H1 (cell line): ENCODE results near the gene CTXN1. TPM values are rescaled to one million over a fixed set of nuclear protein-coding genes. Genes with fewer than 3 reads are reported as not detected.

Source experiments
- CTCF ChIA-PET: fragments of 300-600 bp; sonication (Branson Sonifier 250); formaldehyde crosslinking; loops from one replicate; lab custom pipeline; 2021; ENCODE audit not compliant: partially characterized antibody; lab: Charles Lee
- POLR2A ChIA-PET: fragments of 300-600 bp; sonication (Branson Sonifier 250); formaldehyde crosslinking; loops from one replicate; lab custom pipeline; 2021; ENCODE audit warnings: inconsistent platforms; ENCODE audit not compliant: partially characterized antibody; lab: Charles Lee
- DNase-seq, 2 experiments: peaks; one replicate each; pipeline versions ENCODE4 v3.0.0 to v3.0.0-alpha.2; 2010 to 2022; ENCODE audit warnings: low spot score in 2 of 2, low read depth in 1 of 2, mixed read lengths in 1 of 2
- FAIRE-seq: peaks from 2 replicates; lab custom pipeline; 2011; peaks lifted over from hg19 to GRCh38; lab: Jason Lieb, UNC
- H2AFZ ChIP-seq: 2 replicates; pipeline ENCODE4 v1.8.1; 2012; ENCODE audit warnings: low read length, inconsistent platforms
- H2AK5ac ChIP-seq: 2 replicates; pipeline ENCODE4 v1.6.1; 2013; ENCODE audit warnings: low read depth, low read length
- H2BK120ac ChIP-seq: replicated peaks from 2 replicates; pipeline ENCODE3; 2013; ENCODE audit warnings: low read depth, low read length, inconsistent platforms
- H2BK12ac ChIP-seq: 2 replicates; pipeline ENCODE4 v1.6.1; 2013; ENCODE audit warnings: low read depth, low read length
- H2BK15ac ChIP-seq: 2 replicates; pipeline ENCODE4 v1.6.1; 2013; ENCODE audit warnings: low read length
- H2BK20ac ChIP-seq: 2 replicates; pipeline ENCODE4 v1.6.1; 2013; ENCODE audit warnings: low read length
- H2BK5ac ChIP-seq: 2 replicates; pipeline ENCODE4 v1.6.1; 2013; ENCODE audit warnings: low read depth, low read length
- H3K14ac ChIP-seq: 2 replicates; pipeline ENCODE4 v1.6.1; 2013; ENCODE audit warnings: inconsistent platforms; ENCODE audit not compliant: insufficient read length
- H3K18ac ChIP-seq: 2 replicates; pipeline ENCODE4 v1.6.1; 2013; ENCODE audit warnings: low read length; ENCODE audit errors: extremely low read depth
- H3K23ac ChIP-seq: 2 replicates; pipeline ENCODE4 v1.6.1; 2013; ENCODE audit warnings: inconsistent platforms; ENCODE audit not compliant: insufficient read length
- H3K23me2 ChIP-seq: 2 replicates; pipeline ENCODE4 v1.6.1; 2013; ENCODE audit warnings: low read depth, low read length
- H3K27ac ChIP-seq: 2 replicates; pipeline ENCODE4 v1.6.1; 2011; ENCODE audit warnings: low read depth, low read length, inconsistent platforms
- H3K27me3 ChIP-seq, 4 experiments: replicated peaks in 1 of 4; 1 replicate in 1 of 4; 2 replicates in 3 of 4; pipeline versions ENCODE4 v1.6.1 to v1.8.1; 2011 to 2013; ENCODE audit warnings: low read length in 3 of 4, mild to moderate bottlenecking in 3 of 4, inconsistent platforms in 2 of 4, mixed read lengths in 2 of 4, moderate library complexity in 1 of 4; ENCODE audit not compliant: control insufficient read depth in 3 of 4, insufficient read depth in 3 of 4; ENCODE audit errors: extremely low read depth in 1 of 4
- H3K36me3 ChIP-seq, 4 experiments: 2 replicates each; pipeline versions ENCODE4 v1.6.1 to v1.8.1; 2011 to 2013; ENCODE audit warnings: mild to moderate bottlenecking in 4 of 4, low read length in 3 of 4, moderate library complexity in 2 of 4, control low read depth in 1 of 4, inconsistent platforms in 1 of 4; ENCODE audit not compliant: insufficient read depth in 4 of 4, control insufficient read depth in 2 of 4
- H3K4ac ChIP-seq: replicated peaks from 2 replicates; pipeline ENCODE3; 2013; ENCODE audit warnings: low read length, low read depth, mixed read lengths, inconsistent platforms; ENCODE audit not compliant: insufficient read length
- H3K4me1 ChIP-seq, 4 experiments: replicated peaks in 1 of 4; 1 replicate in 1 of 4; 2 replicates in 3 of 4; pipeline versions ENCODE4 v1.6.1 to v1.8.1; 2011 to 2013; ENCODE audit warnings: low read length in 3 of 4, inconsistent platforms in 2 of 4, mixed read lengths in 1 of 4; ENCODE audit not compliant: insufficient read depth in 4 of 4, control insufficient read depth in 3 of 4
- H3K4me2 ChIP-seq, 2 experiments: 2 replicates each; pipeline versions ENCODE4 v1.6.1 to v1.8.1; 2011 to 2013; ENCODE audit warnings: low read depth in 2 of 2, low read length in 2 of 2, control low read depth in 1 of 2, inconsistent platforms in 1 of 2, mild to moderate bottlenecking in 1 of 2; ENCODE audit not compliant: insufficient read depth in 1 of 2
- H3K4me3 ChIP-seq, 4 experiments: fragments of 200-600, 300-600 bp in 1 of 4; sonication (generic), shearing (Covaris generic), sonication (Bioruptor Twin) in 1 of 4; 2 replicates each; pipeline versions ENCODE4 v1.5.1 to v1.8.1; 2011 to 2016; ENCODE audit warnings: low read length in 4 of 4, low read depth in 3 of 4, control low read depth in 2 of 4, inconsistent platforms in 2 of 4, mild to moderate bottlenecking in 2 of 4, mixed read lengths in 1 of 4, moderate library complexity in 1 of 4; ENCODE audit not compliant: insufficient read depth in 2 of 4; ENCODE audit errors: extremely low read depth in 1 of 4
- H3K56ac ChIP-seq: replicated peaks from 2 replicates; pipeline ENCODE3; 2013; ENCODE audit warnings: low read depth, mild to moderate bottlenecking, mixed read lengths, low read length, inconsistent platforms; ENCODE audit not compliant: insufficient read length
- H3K79me1 ChIP-seq: 2 replicates; pipeline ENCODE4 v1.6.1; 2013; ENCODE audit warnings: low read depth, low read length, control low read depth
- H3K79me2 ChIP-seq, 2 experiments: 2 replicates each; pipeline versions ENCODE4 v1.6.1 to v1.8.1; 2012 to 2013; ENCODE audit warnings: low read length in 2 of 2, mild to moderate bottlenecking in 2 of 2, inconsistent platforms in 1 of 2; ENCODE audit not compliant: insufficient read depth in 2 of 2, control insufficient read depth in 1 of 2
- H3K9ac ChIP-seq, 4 experiments: replicated peaks in 1 of 4; 1 replicate in 1 of 4; 2 replicates in 3 of 4; pipeline versions ENCODE4 v1.6.1 to v1.8.1; 2011 to 2013; ENCODE audit warnings: low read depth in 3 of 4, low read length in 3 of 4, control low read depth in 2 of 4, mild to moderate bottlenecking in 2 of 4, moderate library complexity in 2 of 4, inconsistent platforms in 1 of 4; ENCODE audit errors: extremely low read depth in 1 of 4
- H3K9me3 ChIP-seq, 2 experiments: 2 replicates each; pipeline versions ENCODE4 v1.6.1 to v1.8.1; 2012 to 2013; ENCODE audit warnings: mild to moderate bottlenecking in 2 of 2, moderate library complexity in 2 of 2, control low read depth in 1 of 2, inconsistent platforms in 1 of 2, low read depth in 1 of 2, low read length in 1 of 2, mixed read lengths in 1 of 2; ENCODE audit not compliant: insufficient read depth in 2 of 2
- H4K20me1 ChIP-seq, 2 experiments: replicated peaks in 1 of 2; 2 replicates each; pipeline versions ENCODE3 to v1.8.1; 2011 to 2013; ENCODE audit warnings: inconsistent platforms in 2 of 2, low read length in 2 of 2, mild to moderate bottlenecking in 1 of 2; ENCODE audit not compliant: insufficient read depth in 2 of 2, control insufficient read depth in 1 of 2
- H4K5ac ChIP-seq: 2 replicates; pipeline ENCODE4 v1.6.1; 2013; ENCODE audit warnings: low read length, low read depth, mixed read lengths, inconsistent platforms; ENCODE audit not compliant: insufficient read length
- H4K8ac ChIP-seq: 2 replicates; pipeline ENCODE4 v1.8.0; 2013; ENCODE audit warnings: mild to moderate bottlenecking, moderate library complexity, low read length, inconsistent platforms; ENCODE audit not compliant: insufficient read depth; ENCODE audit errors: extremely low read depth
- H4K91ac ChIP-seq: replicated peaks from 2 replicates; pipeline ENCODE3; 2013; ENCODE audit warnings: low read length, mixed read lengths, inconsistent platforms; ENCODE audit not compliant: insufficient read length
- JUND ChIP-seq: IDR thresholded peaks from 2 replicates; pipeline ENCODE4 v1.6.1; 2011; ENCODE audit warnings: mild to moderate bottlenecking, improper control_type of control experiment, low read length
- SP4 ChIP-seq: IDR thresholded peaks from 2 replicates; pipeline ENCODE4 v1.6.1; 2012; ENCODE audit warnings: low read length, inconsistent platforms
- TAF1 ChIP-seq: IDR thresholded peaks from 2 replicates; pipeline ENCODE4 v1.6.1; 2011; ENCODE audit warnings: mild to moderate bottlenecking, low read depth, low read length
- WGBS, 2 experiments: shearing (Covaris generic) in 1 of 2; methylation state at CpG; one replicate each; pipeline versions ENCODE4 v1.1.6 to v1.1.7; 2013 to 2015; ENCODE audit warnings: low lambda C conversion rate in 2 of 2, mixed read lengths in 2 of 2, inconsistent platforms in 1 of 2, low coverage in 1 of 2, missing lambda C conversion rate in 1 of 2; ENCODE audit not compliant: insufficient replicate concordance in 2 of 2, insufficient coverage in 1 of 2, insufficient read length in 1 of 2; ENCODE audit errors: extremely low coverage in 1 of 2, missing lambda C conversion rate in 1 of 2; 5-methylcytosine and 5-hydroxymethylcytosine counted together
- polyA plus RNA-seq, 7 experiments: library from polyadenylated mRNA; depleted of rRNA in 3 of 7; stranded (reverse) in 5 of 7; unstranded in 2 of 7; fragments of >200 nt in 5 of 7; fragments of 200-250 nt in 2 of 7; gene quantifications; 1 replicate in 5 of 7; 2 replicates in 1 of 7; 4 replicates in 1 of 7; pipeline versions ENCODE4 v1.2.1 to v1.2.3, GENCODE V29; 2011 to 2013; ENCODE audit warnings: missing spikeins in 2 of 7, mixed read lengths in 2 of 7
- total RNA-seq: library from RNA; stranded (reverse); fragmentation: NEBNext Ultra II Directional; extraction: Animal tissue kit (Norgen Biotek cat#: 25700); gene quantifications from 2 replicates; pipeline ENCODE4 v1.2.1, GENCODE V29; 2021
- TF ChIP-seq, protein P1 (sequence below): IDR thresholded peaks from 2 replicates; pipeline ENCODE4 v1.6.1; 2011; ENCODE audit warnings: low read length, improper control_type of control experiment

The CTXN1 gene
- total and polyA plus RNA-seq, 2 of the 8 experiments (the other 6 are each of a cell fraction or from before 2014, with no cell fraction given), result 16.4 to 58.0 TPM

DNA sequence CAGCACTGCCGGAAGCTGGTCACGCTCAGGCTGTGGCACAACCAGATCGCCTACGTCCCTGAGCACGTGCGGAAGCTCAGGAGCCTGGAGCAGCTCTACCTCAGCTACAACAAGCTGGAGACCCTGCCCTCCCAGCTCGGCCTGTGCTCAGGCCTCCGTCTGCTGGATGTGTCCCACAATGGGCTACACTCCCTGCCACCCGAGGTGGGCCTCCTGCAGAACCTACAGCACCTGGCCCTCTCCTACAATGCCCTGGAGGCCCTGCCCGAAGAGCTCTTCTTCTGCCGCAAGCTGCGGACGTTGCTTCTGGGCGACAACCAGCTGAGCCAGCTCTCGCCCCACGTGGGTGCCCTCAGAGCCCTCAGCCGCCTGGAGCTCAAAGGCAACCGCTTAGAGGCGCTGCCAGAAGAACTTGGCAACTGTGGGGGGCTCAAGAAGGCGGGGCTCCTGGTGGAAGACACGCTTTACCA lies 25.5 kb downstream of the CTXN1 start:
- Histone ChIP-seq H3K4me2 (no peak overlapping the region), H2BK20ac (no peak overlapping the region), H4K5ac (no peak overlapping the region), H2BK5ac (no peak overlapping the region), H4K20me1 (peaks cover 0 to 1% of the 10 kb centered on the region in 2 experiments)
- TF ChIP-seq SP4 (no peak), JUND (no peak), TAF1 (no peak)
- TF ChIP-seq, protein P1, sequence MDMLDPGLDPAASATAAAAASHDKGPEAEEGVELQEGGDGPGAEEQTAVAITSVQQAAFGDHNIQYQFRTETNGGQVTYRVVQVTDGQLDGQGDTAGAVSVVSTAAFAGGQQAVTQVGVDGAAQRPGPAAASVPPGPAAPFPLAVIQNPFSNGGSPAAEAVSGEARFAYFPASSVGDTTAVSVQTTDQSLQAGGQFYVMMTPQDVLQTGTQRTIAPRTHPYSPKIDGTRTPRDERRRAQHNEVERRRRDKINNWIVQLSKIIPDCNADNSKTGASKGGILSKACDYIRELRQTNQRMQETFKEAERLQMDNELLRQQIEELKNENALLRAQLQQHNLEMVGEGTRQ, result no peak
- TF ChIP-seq, all 59 proteins: peak for 0
- no peak overlapping the region for H3K9ac ChIP-seq
- no peak overlapping the region for H3K18ac ChIP-seq
- no peak overlapping the region for H2AK5ac ChIP-seq
- no peak overlapping the region for H4K91ac ChIP-seq
- no peak overlapping the region for H2BK120ac ChIP-seq
- peaks cover 13% of the 10 kb centered on the region for H3K23me2 ChIP-seq
- CTCF ChIA-PET, result interaction anchor here (0.6 to 4.9 kb wide), 22 partner anchors 8 to 60 kb away, joined by 3 to 21 read pairs (median 4); partner anchors contain the start of genes LRRC8E and TGFBR3L
- H3K36me3 ChIP-seq, result no peaks in the 10 kb centered on the region; a peak in 1 of 8 replicates
- peaks cover 0 to 13% (median 7%) of the 10 kb centered on the region in 4 experiments; a peak in 5 of 7 replicates for H3K4me1 ChIP-seq
- H2BK15ac ChIP-seq, result no peak overlapping the region
- peaks cover 0 to 12% of the 10 kb centered on the region in 2 experiments; a peak in 2 of 4 replicates for H3K79me2 ChIP-seq
- DNase-seq (no peak), FAIRE-seq (no peak)
- no peaks in the 10 kb centered on the region for H3K27me3 ChIP-seq
- H3K14ac ChIP-seq, result no peak overlapping the region
- no peak overlapping the region for H2AFZ ChIP-seq
- H2BK12ac ChIP-seq, result no peak overlapping the region
- peaks cover 7% of the 10 kb centered on the region for H3K79me1 ChIP-seq
- WGBS, 2 experiments, result 88% methylated on average over 21 of the region's 21 CpGs; no CpG with 5 or more reads in 1 of the 2 experiments
- no peak overlapping the region for H3K4me3 ChIP-seq
- POLR2A ChIA-PET, result interaction anchor here (0.6 to 5.0 kb wide), 12 partner anchors 8 to 328 kb away, joined by 3 to 22 read pairs (median 8); partner anchors contain the start of genes LRRC8E, SNAPC2, TGFBR3L and TIMM44
- no peak overlapping the region for H3K27ac ChIP-seq
- H3K4ac ChIP-seq, result no peak overlapping the region
- H4K8ac ChIP-seq, result peak overlapping the region; percentile 30; the same call in 1 of the 2 replicates
- H3K56ac ChIP-seq, result no peak overlapping the region
- H3K9me3 ChIP-seq, result no peaks in the 10 kb centered on the region
- no peak overlapping the region for H3K23ac ChIP-seq
